ENCODE measurements around the gene LCLAT1. TPM values are rescaled to one million over a fixed set of nuclear protein-coding genes. Genes with fewer than 3 reads are reported as not detected.

The LCLAT1 gene
- polyA plus RNA-seq, 1 of the 3 experiments (the other 2 are of a cell fraction), result 6.9 TPM

GRCh38 chr2:30621836-30622235 lies 174.8 kb downstream of the LCLAT1 start:
- Histone ChIP-seq H3K9me2 (no peaks in the 10 kb centered on the region), H3K4me3 (ENCODE audit: low read depth in 2 of 2, low read length in 1 of 2) (no peak overlapping the region), H3K9me3 (no peaks in the 10 kb centered on the region), H4K20me1 (ENCODE audit: insufficient read depth) (no peaks in the 10 kb centered on the region), H3K27ac (ENCODE audit: low read depth in 2 of 2, low read length in 1 of 2) (no peak overlapping the region), H3K9ac (no peak overlapping the region), H2AFZ (ENCODE audit: low read depth) (no peak overlapping the region), H3F3A (replicated peaks; ENCODE audit: insufficient read depth) (no peaks in the 10 kb centered on the region), H3K4me2 (no peak overlapping the region), H3K27me3 (ENCODE audit: insufficient read depth) (no peaks in the 10 kb centered on the region), H3K79me2 (ENCODE audit: insufficient read depth) (no peaks in the 10 kb centered on the region), H3K36me3 (replicated peaks in 1 of 2; ENCODE audit: control insufficient read depth in 1 of 2, insufficient read depth in 2 of 2, low read length in 1 of 2) (no peaks in the 10 kb centered on the region), H3K4me1 (ENCODE audit: control insufficient read depth in 1 of 2, insufficient read depth in 2 of 2, low read depth in 1 of 2, low read length in 1 of 2) (no peaks in the 10 kb centered on the region)
- 95% methylated on average over 3 of the region's 5 CpGs for WGBS (ENCODE audit: low lambda C conversion rate)
- POLR2A ChIA-PET, result no interaction called here
- TF ChIP-seq CHD2 (IDR thresholded peaks at IDR 0.05; ENCODE audit: low read length, partially characterized antibody), result no peak
- TF ChIP-seq RAD21 (IDR thresholded peaks at IDR 0.05; ENCODE audit: low read length), result no peak
- no peak for TF ChIP-seq ZBTB33 (IDR thresholded peaks at IDR 0.05; ENCODE audit: borderline replicate concordance, low read depth)
- no peak for TF ChIP-seq MXI1 (IDR thresholded peaks at IDR 0.05; ENCODE audit: low read depth, low read length)
- no peak for TF ChIP-seq YY1 (IDR thresholded peaks at IDR 0.05; ENCODE audit: low read depth)
- no peak for TF ChIP-seq ELF1 (IDR thresholded peaks at IDR 0.05)
- TF ChIP-seq TEAD4 (IDR thresholded peaks at IDR 0.05; ENCODE audit: borderline replicate concordance, insufficient read depth), result no peak
- TF ChIP-seq TCF12 (IDR thresholded peaks at IDR 0.05), result no peak
- TF ChIP-seq TAF1 (IDR thresholded peaks at IDR 0.05; ENCODE audit: borderline replicate concordance, low read depth, low read length), result no peak
- no peak for TF ChIP-seq POLR2AphosphoS5 (IDR thresholded peaks at IDR 0.05; ENCODE audit: low read depth, low read length)
- no peak for TF ChIP-seq JUND (IDR thresholded peaks at IDR 0.05)
- TF ChIP-seq RCOR1 (IDR thresholded peaks at IDR 0.05; ENCODE audit: low read length), result no peak
- TF ChIP-seq FOSL2 (IDR thresholded peaks at IDR 0.05; ENCODE audit: borderline replicate concordance, low read depth), result no peak
- no peak for TF ChIP-seq USF1 (IDR thresholded peaks at IDR 0.05; ENCODE audit: borderline replicate concordance, low read depth)
- no peak for TF ChIP-seq FOXM1 (IDR thresholded peaks at IDR 0.05; ENCODE audit: low read depth)
- CTCF ChIA-PET, result interaction anchor here (0.9 to 1.7 kb wide), 6 partner anchors 10 to 457 kb away, joined by 3 to 4 read pairs (median 3); no protein-coding TSS in a partner anchor
- no peak for DNase-seq

GRCh38 chr2:30622452-30622851 lies 175.4 kb downstream of the LCLAT1 start:
- Histone ChIP-seq H3K79me2 (ENCODE audit: insufficient read depth) (no peaks in the 10 kb centered on the region), H3K4me2 (no peak overlapping the region), H3K4me3 (ENCODE audit: low read depth in 2 of 2, low read length in 1 of 2) (no peak overlapping the region), H2AFZ (ENCODE audit: low read depth) (no peak overlapping the region), H3K9me2 (no peaks in the 10 kb centered on the region), H4K20me1 (ENCODE audit: insufficient read depth) (no peaks in the 10 kb centered on the region), H3K9ac (no peak overlapping the region), H3K4me1 (ENCODE audit: control insufficient read depth in 1 of 2, insufficient read depth in 2 of 2, low read depth in 1 of 2, low read length in 1 of 2) (no peaks in the 10 kb centered on the region), H3K36me3 (replicated peaks in 1 of 2; ENCODE audit: control insufficient read depth in 1 of 2, insufficient read depth in 2 of 2, low read length in 1 of 2) (no peaks in the 10 kb centered on the region), H3K27ac (ENCODE audit: low read depth in 2 of 2, low read length in 1 of 2) (no peak overlapping the region), H3K27me3 (ENCODE audit: insufficient read depth) (no peaks in the 10 kb centered on the region), H3F3A (replicated peaks; ENCODE audit: insufficient read depth) (no peaks in the 10 kb centered on the region), H3K9me3 (no peaks in the 10 kb centered on the region)
- 98% methylated on average over 4 of the region's 4 CpGs for WGBS (ENCODE audit: low lambda C conversion rate)
- no peak for DNase-seq
- no peak for TF ChIP-seq USF2 (IDR thresholded peaks at IDR 0.05; ENCODE audit: borderline replicate concordance, low read depth, low read length)
- no peak for TF ChIP-seq YY1 (IDR thresholded peaks at IDR 0.05; ENCODE audit: low read depth)
- no peak for TF ChIP-seq JUND (IDR thresholded peaks at IDR 0.05)
- TF ChIP-seq RAD21 (IDR thresholded peaks at IDR 0.05; ENCODE audit: low read length), result no peak
- POLR2A ChIA-PET, result interaction anchor here (0.6 kb wide), 1 partner anchor 175 kb away, joined by 5 read pairs; no protein-coding TSS in a partner anchor
- CTCF ChIA-PET, result interaction anchor here (0.9 to 1.5 kb wide), 4 partner anchors 10 to 457 kb away, joined by 3 to 4 read pairs (median 3); no protein-coding TSS in a partner anchor
